Astrocyte of the spinal cord (primary cell): Measurements from ENCODE around the gene TAL1.
A peak's percentile ranks its signal among the peaks of the same experiment; 100 is the strongest.

ENCODE experiments used
- DNase-seq: peaks from one replicate; pipeline ENCODE4 v3.0.0; 2011; ENCODE audit warnings: low read depth, low spot score
- H3K4me3 ChIP-seq: 2 replicates; pipeline ENCODE4 v1.5.1; 2011; ENCODE audit warnings: low read depth, mild to moderate bottlenecking, low read length, moderate library complexity
- in situ Hi-C: cut with HindIII; loops from 2 replicates; pipeline ENCODE4 v1.10.0; 2017; ENCODE audit warnings: low sequenced_read_pairs
- TF ChIP-seq, protein P1 (sequence below): IDR thresholded peaks from 2 replicates; pipeline ENCODE4 v1.5.1; 2012; ENCODE audit warnings: low read depth, mild to moderate bottlenecking, low read length, inconsistent platforms

Gene TAL1

DNA sequence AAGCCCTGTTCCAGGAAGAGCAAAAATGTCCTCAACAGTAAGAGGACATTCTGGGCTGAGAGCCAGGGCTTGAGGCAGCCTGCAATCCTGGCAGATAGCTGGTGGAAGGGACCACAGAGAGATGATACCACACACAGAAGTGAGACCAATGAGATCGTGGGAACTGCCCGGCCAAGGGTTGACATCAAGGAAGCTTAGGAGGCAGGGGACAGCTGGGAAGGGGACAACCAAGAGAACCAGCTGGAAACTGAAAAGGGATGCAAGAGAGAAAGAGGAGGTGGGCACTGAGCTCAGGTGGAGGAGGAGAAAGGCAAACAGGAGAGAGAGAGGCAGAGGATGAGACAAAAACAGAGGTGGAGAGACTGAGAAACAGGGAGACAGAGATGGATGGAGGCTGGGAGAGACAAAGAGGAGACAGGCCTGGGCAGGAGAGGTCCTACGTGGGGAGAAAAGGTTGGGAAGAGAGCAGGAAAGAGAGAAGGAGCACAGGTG, 51.4 kb downstream of the TAL1 start:
- in situ Hi-C loops = no loop called here
- no peak for DNase-seq

DNA sequence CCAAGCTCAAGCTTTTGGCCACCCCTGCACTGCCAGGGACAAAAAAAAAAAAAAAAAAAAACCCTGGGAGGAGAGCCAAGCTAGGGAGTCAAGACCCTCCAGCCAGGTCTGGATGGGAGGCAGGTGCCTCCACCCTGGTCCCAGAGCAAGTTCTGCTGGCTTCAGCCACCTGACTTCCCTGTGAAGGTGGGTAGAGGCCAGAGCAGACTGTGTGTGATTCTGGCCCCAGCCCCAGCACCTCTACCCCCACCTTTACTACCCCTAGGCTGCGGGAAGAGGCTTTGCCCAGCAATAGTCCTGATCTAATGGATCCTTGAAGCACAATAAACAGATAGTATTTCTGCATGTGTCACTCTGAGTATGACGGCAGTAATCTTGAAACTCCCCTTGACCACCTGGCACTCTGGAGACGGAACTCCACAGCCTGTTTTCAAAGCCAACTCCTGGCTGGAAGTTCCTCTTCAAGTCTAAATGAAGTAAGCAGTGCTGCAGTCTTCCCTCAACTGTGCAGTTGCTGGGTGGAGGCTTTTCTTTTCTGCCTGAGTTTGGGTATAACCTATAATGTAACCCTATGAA, 51.9 kb downstream of the TAL1 start:
- in situ Hi-C loops = no loop called here
- TF ChIP-seq, protein P1, sequence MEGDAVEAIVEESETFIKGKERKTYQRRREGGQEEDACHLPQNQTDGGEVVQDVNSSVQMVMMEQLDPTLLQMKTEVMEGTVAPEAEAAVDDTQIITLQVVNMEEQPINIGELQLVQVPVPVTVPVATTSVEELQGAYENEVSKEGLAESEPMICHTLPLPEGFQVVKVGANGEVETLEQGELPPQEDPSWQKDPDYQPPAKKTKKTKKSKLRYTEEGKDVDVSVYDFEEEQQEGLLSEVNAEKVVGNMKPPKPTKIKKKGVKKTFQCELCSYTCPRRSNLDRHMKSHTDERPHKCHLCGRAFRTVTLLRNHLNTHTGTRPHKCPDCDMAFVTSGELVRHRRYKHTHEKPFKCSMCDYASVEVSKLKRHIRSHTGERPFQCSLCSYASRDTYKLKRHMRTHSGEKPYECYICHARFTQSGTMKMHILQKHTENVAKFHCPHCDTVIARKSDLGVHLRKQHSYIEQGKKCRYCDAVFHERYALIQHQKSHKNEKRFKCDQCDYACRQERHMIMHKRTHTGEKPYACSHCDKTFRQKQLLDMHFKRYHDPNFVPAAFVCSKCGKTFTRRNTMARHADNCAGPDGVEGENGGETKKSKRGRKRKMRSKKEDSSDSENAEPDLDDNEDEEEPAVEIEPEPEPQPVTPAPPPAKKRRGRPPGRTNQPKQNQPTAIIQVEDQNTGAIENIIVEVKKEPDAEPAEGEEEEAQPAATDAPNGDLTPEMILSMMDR = no peak
- no peak overlapping the region for H3K4me3 ChIP-seq
- DNase-seq = no peak

More for the DNA sequence above, 51.4 kb downstream of the TAL1 start:
- H3K4me3 ChIP-seq = no peak overlapping the region
- TF ChIP-seq, protein P1 = no peak

GRCh38 chr1:47179017-47179987, 52.7 kb downstream of the TAL1 start:
- DNase-seq = peak; percentile 93
- in situ Hi-C loops = no loop called here
- TF ChIP-seq, protein P1 = peak; percentile 98
- peak overlapping the region; percentile 35 for H3K4me3 ChIP-seq

DNA sequence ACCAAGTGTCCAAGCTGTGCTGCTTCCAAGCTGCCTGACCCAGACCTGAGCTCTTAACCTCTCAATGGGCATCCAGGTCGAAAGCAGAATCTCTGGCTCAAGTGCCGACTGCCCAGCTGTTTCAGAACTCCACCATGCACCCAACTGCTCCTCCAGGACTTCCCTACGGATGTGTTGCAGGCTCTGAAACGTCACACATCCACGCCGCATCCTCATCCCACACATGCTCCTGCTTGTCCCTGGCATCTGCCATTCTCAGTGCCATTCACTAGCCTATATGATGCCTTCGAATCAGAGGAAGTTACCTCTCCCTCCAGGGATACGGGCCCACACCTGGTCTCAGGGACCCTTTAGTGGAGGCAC, 53.4 kb downstream of the TAL1 start:
- H3K4me3 ChIP-seq = peak overlapping the region; percentile 35
- TF ChIP-seq, protein P1 = no peak
- DNase-seq = no peak
- in situ Hi-C loops = no loop called here

DNA sequence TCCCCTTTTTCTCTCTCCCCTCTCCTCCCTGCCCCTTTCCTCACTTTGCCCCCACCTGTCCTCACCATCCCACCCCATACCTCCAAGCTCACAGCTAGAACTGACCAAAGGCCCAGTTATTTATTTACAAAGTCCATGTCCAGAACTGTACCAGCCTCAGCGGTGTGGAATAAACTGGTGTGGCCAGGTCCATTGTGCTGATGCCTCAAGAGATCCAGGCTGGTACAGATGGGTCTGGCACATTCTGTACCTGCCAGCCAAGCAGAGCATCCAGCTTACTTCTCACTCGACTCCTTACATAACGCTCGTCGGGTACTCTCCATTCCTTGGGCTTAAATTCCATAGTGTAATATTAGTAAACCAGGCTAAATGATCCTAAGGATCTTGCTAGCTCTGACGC, 54.0 kb downstream of the TAL1 start:
- DNase-seq = no peak

DNA sequence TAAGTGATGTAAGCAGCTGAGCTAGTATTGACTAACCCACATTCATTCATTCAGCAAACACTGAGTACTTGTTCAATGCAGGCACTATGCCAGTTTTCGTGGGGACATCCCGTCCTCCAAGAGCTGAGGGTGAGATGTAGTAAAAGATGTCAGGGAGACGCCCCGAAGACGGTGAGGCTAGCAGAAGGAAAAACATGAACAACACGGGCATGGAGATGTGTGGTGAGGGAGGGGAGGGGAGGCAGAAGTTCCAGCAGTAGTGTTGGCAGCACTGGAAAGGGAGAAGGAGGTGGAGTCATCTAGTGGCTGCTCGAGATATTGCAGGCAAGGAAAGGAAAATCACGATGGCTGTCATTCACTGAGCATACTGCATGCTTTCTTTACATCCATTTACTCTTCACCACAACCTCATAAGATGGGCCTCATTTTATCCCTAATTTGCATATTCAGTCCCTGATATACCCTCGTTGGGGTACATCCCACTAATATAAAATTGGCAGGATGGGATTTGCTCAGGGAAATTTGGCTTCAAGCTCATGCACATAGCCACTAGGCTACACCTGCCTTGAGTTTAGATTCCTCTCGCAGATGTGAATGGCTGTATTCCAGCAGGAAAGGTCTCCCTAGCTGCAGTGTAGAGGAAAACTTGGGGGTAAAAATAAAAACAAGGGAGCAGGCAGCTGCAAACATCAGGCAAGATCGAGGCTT, 56.6 kb downstream of the TAL1 start:
- TF ChIP-seq, protein P1 = peak; percentile 99
- in situ Hi-C loops = no loop called here
- H3K4me3 ChIP-seq = no peak overlapping the region
- peak; percentile 51 for DNase-seq

More for the DNA sequence above, 54.0 kb downstream of the TAL1 start:
- in situ Hi-C loops = no loop called here
- H3K4me3 ChIP-seq = no peak overlapping the region
- TF ChIP-seq, protein P1 = no peak
